Loucy (cell line): ENCODE data around the gene TRPM6.

Experiments used
- H2AFZ ChIP-seq: fragments of 200-600 bp; sonication (generic); 2 replicates; pipeline ENCODE4 v1.6.0; 2016; ENCODE audit warnings: antibody characterized with exemption, mild to moderate bottlenecking, low read length, moderate library complexity
- H3F3A ChIP-seq: fragments of 200-600 bp; 2 replicates; pipeline ENCODE4 v1.6.0; 2016; ENCODE audit warnings: antibody characterized with exemption, low read depth, mild to moderate bottlenecking
- H3K27me3 ChIP-seq: fragments of 200-600 bp; sonication (generic); 2 replicates; pipeline ENCODE4 v1.6.1; 2014; ENCODE audit warnings: low read length, mild to moderate bottlenecking; ENCODE audit not compliant: insufficient read depth, poor library complexity, severe bottlenecking
- H3K36me3 ChIP-seq: fragments of 200-600 bp; sonication (generic); 2 replicates; pipeline ENCODE4 v1.6.1; 2016; ENCODE audit warnings: low read length; ENCODE audit not compliant: insufficient read depth
- H3K4me1 ChIP-seq: fragments of 200-600 bp; sonication (generic); 2 replicates; pipeline ENCODE4 v1.5.1; 2014; ENCODE audit warnings: low read length, mild to moderate bottlenecking; ENCODE audit not compliant: insufficient read depth, poor library complexity, severe bottlenecking
- H3K4me2 ChIP-seq: fragments of 200-600 bp; sonication (generic); 2 replicates; pipeline ENCODE4 v1.6.0; 2014; ENCODE audit warnings: antibody characterized with exemption, low read length, low read depth, mild to moderate bottlenecking; ENCODE audit not compliant: poor library complexity, severe bottlenecking
- H3K4me3 ChIP-seq: fragments of 200-600 bp; sonication (generic); 2 replicates; pipeline ENCODE4 v1.5.1; 2014; ENCODE audit warnings: low read length, mild to moderate bottlenecking, mixed read lengths; ENCODE audit not compliant: poor library complexity, severe bottlenecking
- H3K79me2 ChIP-seq: fragments of 200-600 bp; sonication (generic); 2 replicates; pipeline ENCODE4 v1.6.1; 2014; ENCODE audit warnings: low read length; ENCODE audit not compliant: insufficient read depth
- H3K9ac ChIP-seq: fragments of 200-600 bp; sonication (generic); 2 replicates; pipeline ENCODE4 v1.6.0; 2014; ENCODE audit warnings: mild to moderate bottlenecking, low read depth, low read length, moderate library complexity; ENCODE audit not compliant: poor library complexity, severe bottlenecking
- H3K9me2 ChIP-seq: fragments of 200-600 bp; sonication (generic); replicated peaks from 2 replicates; pipeline ENCODE4 v1.6.1; 2016; ENCODE audit warnings: low read depth, low read length, mixed read lengths
- H3K9me3 ChIP-seq: fragments of 200-600 bp; sonication (generic); 2 replicates; pipeline ENCODE4 v1.6.1; 2014; ENCODE audit warnings: mild to moderate bottlenecking, antibody characterized with exemption, low read length, low read depth; ENCODE audit not compliant: insufficient read depth
- H4K20me1 ChIP-seq: fragments of 200-600 bp; sonication (generic); 2 replicates; pipeline ENCODE4 v1.6.0; 2014; ENCODE audit warnings: antibody characterized with exemption, low read length, mild to moderate bottlenecking; ENCODE audit not compliant: insufficient read depth, poor library complexity, severe bottlenecking
- CTCF ChIP-seq: fragments of 200-600 bp; sonication (generic); conservative IDR thresholded peaks from 2 replicates; pipeline ENCODE4 v1.5.1; 2014; ENCODE audit warnings: mild to moderate bottlenecking, antibody characterized with exemption, low read length
- EZH2phosphoT487 ChIP-seq: fragments of 200-600 bp; IDR thresholded peaks from 2 replicates; pipeline ENCODE4 v1.6.1; 2018; ENCODE audit warnings: antibody characterized with exemption, mild to moderate bottlenecking, moderate library complexity, borderline replicate concordance

TRPM6 gene

GRCh38 chr9:74742792-74743730, 144.7 kb downstream of the TRPM6 start:
- H3K9me2 ChIP-seq = no peaks in the 10 kb centered on the region
- H3K4me3 ChIP-seq = no peak overlapping the region
- H4K20me1 ChIP-seq = no peaks in the 10 kb centered on the region
- no peaks in the 10 kb centered on the region for H3K36me3 ChIP-seq
- no peaks in the 10 kb centered on the region for H3F3A ChIP-seq
- no peaks in the 10 kb centered on the region for H3K9me3 ChIP-seq
- no peaks in the 10 kb centered on the region for H3K27me3 ChIP-seq
- H3K4me2 ChIP-seq = peak overlapping the region; percentile 22
- no peaks in the 10 kb centered on the region for H3K4me1 ChIP-seq
- H3K9ac ChIP-seq = no peak overlapping the region
- H3K79me2 ChIP-seq = no peaks in the 10 kb centered on the region
- TF ChIP-seq EZH2phosphoT487 = no peak
- TF ChIP-seq CTCF = peak; percentile 86
- H2AFZ ChIP-seq = peak overlapping the region; percentile 39; the same call in 1 of the 2 replicates

DNA sequence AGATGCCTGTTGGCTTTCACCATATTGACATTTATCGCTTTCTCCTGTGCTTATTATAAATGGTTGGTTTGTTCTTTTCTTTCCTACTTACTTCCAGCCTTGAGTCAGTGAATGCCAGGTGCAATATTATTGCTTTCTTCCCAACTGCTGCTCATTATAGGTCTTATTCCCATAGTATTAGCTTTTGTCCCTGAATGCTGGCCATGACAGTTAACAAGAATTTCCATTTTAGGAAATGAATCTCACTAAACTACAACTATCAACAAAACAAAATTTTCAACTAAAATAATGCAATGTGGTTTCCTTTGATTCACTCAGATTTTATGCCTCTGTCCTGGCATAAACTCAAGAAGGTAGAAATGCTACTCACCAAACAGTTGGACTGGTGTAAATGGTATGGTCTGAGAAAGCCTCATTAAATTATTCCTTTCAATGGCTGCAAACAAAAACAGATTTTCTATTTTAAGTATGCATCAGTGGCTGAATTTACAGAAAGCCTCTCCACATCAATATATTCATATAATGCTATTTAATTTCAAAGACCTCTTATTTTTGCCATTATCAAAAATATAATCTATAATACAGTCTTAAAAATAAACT, 145.4 kb downstream of the TRPM6 start:
- 0 out of 2 replicates have a peak overlapping the region, but pooled peaks have one; percentile 39 for H2AFZ ChIP-seq
- H3K36me3 ChIP-seq = no peaks in the 10 kb centered on the region
- no peaks in the 10 kb centered on the region for H3F3A ChIP-seq
- H4K20me1 ChIP-seq = no peaks in the 10 kb centered on the region
- TF ChIP-seq CTCF = no peak
- no peak for TF ChIP-seq EZH2phosphoT487
- no peaks in the 10 kb centered on the region for H3K27me3 ChIP-seq
- H3K4me1 ChIP-seq = no peaks in the 10 kb centered on the region
- H3K9me2 ChIP-seq = no peaks in the 10 kb centered on the region
- H3K9me3 ChIP-seq = no peaks in the 10 kb centered on the region
- no peak overlapping the region for H3K4me3 ChIP-seq
- H3K4me2 ChIP-seq = peak overlapping the region; percentile 22
- no peaks in the 10 kb centered on the region for H3K79me2 ChIP-seq
- no peak overlapping the region for H3K9ac ChIP-seq

DNA sequence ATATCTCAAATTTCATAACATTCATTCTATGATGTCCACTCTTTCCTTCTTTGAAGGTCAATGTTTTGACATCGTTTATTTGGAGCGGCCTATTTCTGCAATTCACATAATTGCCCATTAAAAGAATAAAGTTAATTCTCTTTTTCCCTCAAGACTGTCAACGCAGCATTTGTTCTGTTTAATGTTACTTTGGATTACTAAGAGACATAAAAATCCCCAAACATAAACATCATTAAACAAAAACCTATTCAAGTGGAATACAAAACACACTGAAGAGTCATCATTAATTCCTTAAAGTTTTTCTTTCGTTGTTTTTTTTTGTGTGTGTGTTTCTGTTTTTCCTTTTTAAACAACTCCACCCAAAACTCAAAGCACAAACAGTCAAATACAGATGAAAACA, 151.1 kb downstream of the TRPM6 start:
- Histone ChIP-seq H3K9me3 (no peaks in the 10 kb centered on the region), H3K4me3 (no peak overlapping the region), H4K20me1 (no peaks in the 10 kb centered on the region), H3K9ac (no peak overlapping the region), H3K36me3 (no peaks in the 10 kb centered on the region), H3F3A (no peaks in the 10 kb centered on the region), H2AFZ (no peak overlapping the region), H3K4me1 (no peaks in the 10 kb centered on the region), H3K9me2 (no peaks in the 10 kb centered on the region), H3K4me2 (no peak overlapping the region), H3K79me2 (no peaks in the 10 kb centered on the region), H3K27me3 (no peaks in the 10 kb centered on the region)
- TF ChIP-seq CTCF (no peak), EZH2phosphoT487 (no peak)
